Left ventricle myocardium inferior (tissue), 1 donor: ENCODE results near the gene PPP1R13L. TPM values are rescaled to one million over a fixed set of nuclear protein-coding genes. Genes with fewer than 3 reads are reported as not detected.

Experiments
- DNase-seq: peaks from one replicate; pipeline ENCODE4 v3.0.0-alpha.2; 2020
- H3K27ac ChIP-seq: fragments of 200-600 bp; replicated peaks from 2 replicates; pipeline ENCODE4 v1.8.0; 2021
- H3K27me3 ChIP-seq: fragments of 200-600 bp; 2 replicates; pipeline ENCODE4 v1.8.0; 2021; ENCODE audit warnings: low read depth
- H3K36me3 ChIP-seq: fragments of 200-600 bp; 2 replicates; pipeline ENCODE4 v1.8.0; 2021
- H3K4me1 ChIP-seq: fragments of 200-600 bp; 2 replicates; pipeline ENCODE4 v1.8.0; 2021
- H3K4me3 ChIP-seq: fragments of 200-600 bp; 2 replicates; pipeline ENCODE4 v1.8.0; 2021; ENCODE audit warnings: mild to moderate bottlenecking, moderate library complexity
- H3K9me3 ChIP-seq: fragments of 200-600 bp; replicated peaks from 2 replicates; pipeline ENCODE4 v1.8.0; 2021
- intact Hi-C: fragments of 100-400 bp; cut with micrococcal nuclease; formaldehyde crosslinking; loops from one replicate; pipeline ENCODE4 v1.11.0; 2022
- total RNA-seq: library from RNA; stranded (reverse); fragmentation: NEBNext Ultra II Directional; extraction: Animal tissue kit (Norgen Biotek cat#: 25700); gene quantifications from one replicate; pipeline ENCODE4 v1.2.1, GENCODE V29; 2021
- TF ChIP-seq, protein P1 (sequence below): fragments of 200-600 bp; IDR thresholded peaks from 2 replicates; pipeline ENCODE4 v1.8.0; 2021; ENCODE audit warnings: antibody characterized with exemption, mild to moderate bottlenecking, borderline replicate concordance
- donor health status: DM: no; HTN: yes; CAD: no; lungs with severe emphysema.

The PPP1R13L gene
- total RNA-seq, 1 donor from 2014 or later, result 207 TPM

DNA sequence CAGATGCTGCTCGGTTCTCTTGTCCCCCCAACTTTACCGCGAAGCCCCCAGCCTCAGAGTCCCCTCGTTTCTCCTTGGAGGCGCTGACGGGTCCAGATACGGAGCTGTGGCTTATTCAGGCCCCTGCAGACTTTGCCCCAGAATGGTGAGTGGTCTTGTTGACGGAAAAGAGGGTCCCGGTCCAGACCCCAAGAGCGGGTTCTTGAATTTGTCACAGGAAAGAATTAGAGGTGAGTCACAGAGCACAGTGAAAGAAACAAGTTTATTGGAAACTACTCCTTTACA is 2.2 kb upstream of the PPP1R13L start:
- TF ChIP-seq, protein P1, sequence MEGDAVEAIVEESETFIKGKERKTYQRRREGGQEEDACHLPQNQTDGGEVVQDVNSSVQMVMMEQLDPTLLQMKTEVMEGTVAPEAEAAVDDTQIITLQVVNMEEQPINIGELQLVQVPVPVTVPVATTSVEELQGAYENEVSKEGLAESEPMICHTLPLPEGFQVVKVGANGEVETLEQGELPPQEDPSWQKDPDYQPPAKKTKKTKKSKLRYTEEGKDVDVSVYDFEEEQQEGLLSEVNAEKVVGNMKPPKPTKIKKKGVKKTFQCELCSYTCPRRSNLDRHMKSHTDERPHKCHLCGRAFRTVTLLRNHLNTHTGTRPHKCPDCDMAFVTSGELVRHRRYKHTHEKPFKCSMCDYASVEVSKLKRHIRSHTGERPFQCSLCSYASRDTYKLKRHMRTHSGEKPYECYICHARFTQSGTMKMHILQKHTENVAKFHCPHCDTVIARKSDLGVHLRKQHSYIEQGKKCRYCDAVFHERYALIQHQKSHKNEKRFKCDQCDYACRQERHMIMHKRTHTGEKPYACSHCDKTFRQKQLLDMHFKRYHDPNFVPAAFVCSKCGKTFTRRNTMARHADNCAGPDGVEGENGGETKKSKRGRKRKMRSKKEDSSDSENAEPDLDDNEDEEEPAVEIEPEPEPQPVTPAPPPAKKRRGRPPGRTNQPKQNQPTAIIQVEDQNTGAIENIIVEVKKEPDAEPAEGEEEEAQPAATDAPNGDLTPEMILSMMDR, result no peak
- intact Hi-C loops, result no loop called here
- peak overlapping the region; percentile 88 for H3K4me3 ChIP-seq
- no peaks in the 10 kb centered on the region for H3K9me3 ChIP-seq
- DNase-seq, result no peak
- H3K27ac ChIP-seq, result peak overlapping the region; percentile 97
- H3K4me1 ChIP-seq, result peaks cover 56% of the 10 kb centered on the region
- H3K27me3 ChIP-seq, result no peaks in the 10 kb centered on the region
- no peaks in the 10 kb centered on the region for H3K36me3 ChIP-seq

DNA sequence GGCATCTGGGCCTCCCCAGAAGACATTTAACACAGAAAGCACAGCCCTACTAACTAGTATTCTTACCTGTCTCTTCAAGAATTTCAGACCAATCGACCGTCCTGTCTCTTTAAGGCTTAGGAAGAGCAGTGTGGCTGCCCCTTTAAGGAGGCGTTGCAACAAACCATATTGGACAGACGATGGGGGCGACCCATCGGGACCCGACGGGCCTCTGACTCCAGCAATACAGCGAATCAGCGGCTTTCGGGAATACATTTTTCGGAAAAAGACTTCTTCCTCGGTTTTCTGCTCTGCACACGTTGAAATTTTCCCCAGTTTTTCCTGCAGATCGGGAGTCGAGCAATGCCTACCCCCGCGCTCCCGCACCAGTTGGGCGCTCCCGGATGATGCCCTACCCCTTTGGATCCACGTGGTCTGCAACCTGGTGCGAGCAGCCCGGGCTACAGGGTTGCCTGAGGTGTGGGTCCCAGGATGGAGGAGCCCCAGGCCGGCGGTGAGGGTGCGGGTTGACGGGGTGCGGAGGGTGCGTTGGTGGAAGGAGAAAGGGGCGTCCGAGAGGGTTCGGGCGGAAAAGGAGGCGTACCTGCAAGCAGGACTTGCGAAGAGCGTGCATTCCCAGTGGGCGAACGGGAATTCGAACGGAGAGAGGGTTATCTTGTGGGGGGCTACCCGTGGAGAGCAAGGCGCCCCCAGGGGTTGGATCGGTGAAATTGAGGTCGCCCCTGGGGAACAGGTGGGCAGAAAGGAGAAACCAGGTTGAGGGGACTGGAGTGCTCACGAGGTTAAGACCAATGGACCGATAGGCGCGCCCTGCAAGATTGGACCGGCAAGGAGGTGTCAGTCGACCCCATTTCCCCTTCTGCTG is 1.6 kb upstream of the PPP1R13L start, which contains the start of gene POLR1G:
Gene POLR1G (plus strand): TSS at position 419 of the 865 bp plus-strand sequence. CDS start 53 bp downstream, at position 472.
- peak within 1 kb of the TSS; percentile 97 for H3K27ac ChIP-seq
- H3K4me1 ChIP-seq, result peaks cover 62% of the 10 kb centered on the region
- H3K9me3 ChIP-seq, result no peaks in the 10 kb centered on the region
- peak; percentile 79 for DNase-seq
- intact Hi-C loops, result no loop called here
- H3K27me3 ChIP-seq, result no peaks in the 10 kb centered on the region
- no peaks in the 10 kb centered on the region for H3K36me3 ChIP-seq
- peak within 1 kb of the TSS; percentile 88 for H3K4me3 ChIP-seq
- TF ChIP-seq, protein P1, result no peak

DNA sequence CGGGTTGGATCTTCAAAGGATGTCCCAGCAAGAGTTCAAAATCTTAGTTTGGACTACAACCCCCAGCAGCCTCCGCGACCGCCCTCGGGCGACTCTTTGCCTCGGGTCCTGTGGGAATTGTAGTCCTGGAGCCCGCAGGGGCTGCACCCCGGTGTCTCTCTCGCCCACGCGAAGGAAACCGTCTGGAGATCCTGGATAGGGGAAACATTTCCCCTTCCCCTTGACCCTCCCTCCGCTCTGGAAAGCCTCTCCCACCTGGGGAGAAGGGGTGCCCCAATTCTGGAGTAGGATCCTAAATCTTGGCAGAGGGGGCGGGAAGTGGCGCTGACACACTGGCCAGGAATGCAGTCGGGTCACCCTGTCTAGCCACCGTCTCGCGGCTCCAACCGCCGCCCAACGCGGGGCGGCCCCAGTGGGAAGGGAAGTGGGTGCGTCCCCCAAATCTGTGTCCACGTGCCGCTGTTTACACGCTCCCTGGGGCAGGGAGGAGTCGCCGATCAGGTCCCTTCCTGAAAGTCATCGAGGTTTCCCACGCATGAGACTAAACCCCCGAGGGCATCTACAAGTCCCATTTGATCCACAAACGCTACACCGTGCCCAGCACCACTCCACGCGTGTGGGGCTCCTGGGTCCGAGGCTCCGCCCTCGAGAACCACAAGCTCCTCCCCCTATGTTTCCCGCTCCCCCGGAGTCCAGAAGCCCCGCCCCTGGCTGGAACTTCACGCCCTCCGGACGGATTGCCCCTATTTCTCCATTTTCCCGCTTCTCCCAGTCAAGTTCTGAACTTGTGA is 761 bp upstream of the PPP1R13L start:
- H3K4me1 ChIP-seq, result peaks cover 66% of the 10 kb centered on the region
- TF ChIP-seq, protein P1, result no peak
- no peaks in the 10 kb centered on the region for H3K9me3 ChIP-seq
- peak; percentile 89 for DNase-seq
- H3K27ac ChIP-seq, result peak overlapping the region; percentile 97
- peak overlapping the region; percentile 88 for H3K4me3 ChIP-seq
- H3K36me3 ChIP-seq, result no peaks in the 10 kb centered on the region
- H3K27me3 ChIP-seq, result no peaks in the 10 kb centered on the region
- intact Hi-C loops, result no loop called here

DNA sequence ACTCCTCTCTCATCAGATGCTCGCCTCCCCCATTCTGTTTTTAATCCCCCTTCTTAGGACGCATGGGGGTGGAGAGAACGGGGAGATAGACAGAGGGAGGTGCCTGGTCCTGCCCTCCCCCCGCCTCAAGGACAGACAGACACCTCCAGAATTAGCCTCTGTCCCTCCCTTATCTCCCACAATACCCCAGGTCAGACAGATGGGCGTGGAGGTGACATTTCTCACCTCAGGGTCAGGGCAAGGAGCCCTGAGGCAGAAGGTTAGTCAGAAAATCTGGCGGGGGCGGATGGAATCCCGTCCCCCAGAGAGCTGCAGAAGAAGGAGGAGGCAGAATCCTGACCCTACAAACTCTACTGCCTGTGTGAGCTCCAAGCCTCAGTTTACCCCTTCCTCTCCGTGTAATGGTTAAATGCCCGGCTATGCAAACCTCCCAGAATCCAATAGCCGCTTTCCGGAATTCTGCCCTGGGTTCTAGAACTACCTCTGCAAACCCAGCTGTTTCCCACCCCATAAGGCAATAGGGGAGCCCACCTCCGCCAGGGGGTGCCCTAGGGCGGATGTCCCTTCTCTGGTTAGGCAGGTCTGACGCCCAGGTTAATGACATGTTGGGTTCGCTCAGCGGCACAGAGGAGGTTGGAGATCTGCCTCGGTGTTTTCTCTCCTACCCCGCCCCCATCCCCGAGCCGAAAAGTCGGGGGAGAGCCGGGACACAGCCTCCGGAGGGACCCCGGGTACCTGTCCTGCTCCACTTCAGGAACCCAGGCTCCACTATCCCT is 900 bp downstream of the PPP1R13L start:
- H3K4me3 ChIP-seq, result peak overlapping the region; percentile 88
- H3K9me3 ChIP-seq, result no peaks in the 10 kb centered on the region
- peaks cover 81% of the 10 kb centered on the region for H3K4me1 ChIP-seq
- peaks cover 10% of the 10 kb centered on the region for H3K36me3 ChIP-seq
- TF ChIP-seq, protein P1, result peak; percentile 56
- intact Hi-C loops, result no loop called here
- no peaks in the 10 kb centered on the region for H3K27me3 ChIP-seq
- DNase-seq, result peak; percentile 75
- H3K27ac ChIP-seq, result peak overlapping the region; percentile 97

DNA sequence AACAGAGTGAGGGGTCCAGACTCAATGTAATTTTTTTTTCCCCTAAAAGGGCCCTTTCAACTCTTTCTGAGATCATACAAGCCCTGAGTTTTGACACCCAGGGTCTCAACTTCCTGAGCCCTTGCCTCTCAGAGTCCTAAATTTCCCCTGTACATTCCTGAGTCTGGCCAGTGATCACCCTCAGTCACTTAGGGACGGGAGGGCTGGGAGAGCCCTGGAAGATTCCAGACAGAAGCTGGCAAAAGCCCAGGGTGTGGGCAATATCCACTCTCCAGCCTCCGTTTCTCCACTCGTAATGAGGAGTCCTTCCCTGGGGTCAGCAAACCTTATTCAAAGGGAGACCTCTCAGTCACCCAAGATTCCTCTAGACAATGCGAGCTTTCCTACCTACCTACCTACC is 1.6 kb downstream of the PPP1R13L start:
- peak overlapping the region; percentile 88 for H3K4me3 ChIP-seq
- H3K27me3 ChIP-seq, result no peaks in the 10 kb centered on the region
- DNase-seq, result no peak
- intact Hi-C loops, result no loop called here
- H3K9me3 ChIP-seq, result no peaks in the 10 kb centered on the region
- peak overlapping the region; percentile 97 for H3K27ac ChIP-seq
- TF ChIP-seq, protein P1, result no peak
- peaks cover 12% of the 10 kb centered on the region for H3K36me3 ChIP-seq
- H3K4me1 ChIP-seq, result peaks cover 88% of the 10 kb centered on the region
